HG03066 (cell line): ENCODE results near the gene SPRED2.
A peak's percentile ranks its signal among the peaks of the same experiment; 100 is the strongest.
"Not testable (repeated sequence)": the region's sequence is repeated elsewhere in the genome, so short reads cannot be mapped to it uniquely, and the experiment has no call there.

Experiments
- ATAC-seq: cut with Tn5 transposase; IDR thresholded peaks from one replicate; pipeline ENCODE4 v1.9.1; 2021; ENCODE audit warnings: low read depth; ENCODE audit not compliant: unreplicated experiment

Gene SPRED2

GRCh38 chr2:65351234-65351947 is 81.0 kb downstream of the SPRED2 start:
- ATAC-seq: no peak

- no peak for ATAC-seq
Measured at GRCh38 chr2:65350651-65351056, 81.7 kb downstream of the SPRED2 start.

- ATAC-seq: no peak
Measured at GRCh38 chr2:65349863-65350262, 82.5 kb downstream of the SPRED2 start.

GRCh38 chr2:65347913-65348312 is 84.5 kb downstream of the SPRED2 start:
- ATAC-seq: no peak

- no peak for ATAC-seq
Measured at GRCh38 chr2:65345631-65346030, 86.8 kb downstream of the SPRED2 start.

- ATAC-seq: no peak
Measured at GRCh38 chr2:65344689-65345088, 87.7 kb downstream of the SPRED2 start.

GRCh38 chr2:65344182-65344581 is 88.2 kb downstream of the SPRED2 start:
- ATAC-seq: no peak

- ATAC-seq: no peak
Measured at GRCh38 chr2:65343386-65343785, 89.0 kb downstream of the SPRED2 start.

- no peak for ATAC-seq
Measured at GRCh38 chr2:65340898-65341681, 91.3 kb downstream of the SPRED2 start.

- ATAC-seq: no peak
Measured at GRCh38 chr2:65339648-65340047, 92.8 kb downstream of the SPRED2 start.

- not testable (repeated sequence) for ATAC-seq
Measured at GRCh38 chr2:65338830-65339495, 93.4 kb downstream of the SPRED2 start.

- not testable (repeated sequence) for ATAC-seq
Measured at GRCh38 chr2:65337915-65338314, 94.5 kb downstream of the SPRED2 start.

- no peak for ATAC-seq
Measured at GRCh38 chr2:65334714-65335113, 97.7 kb downstream of the SPRED2 start.

- no peak for ATAC-seq
Measured at GRCh38 chr2:65331336-65332025, 100.9 kb downstream of the SPRED2 start.

GRCh38 chr2:65329525-65329924 is 102.9 kb downstream of the SPRED2 start:
- no peak for ATAC-seq

GRCh38 chr2:65326276-65326675 is 106.1 kb downstream of the SPRED2 start:
- ATAC-seq: no peak

- ATAC-seq: no peak
Measured at GRCh38 chr2:65325066-65325465, 107.3 kb downstream of the SPRED2 start.

- no peak for ATAC-seq
Measured at GRCh38 chr2:65320946-65321345, 111.5 kb downstream of the SPRED2 start.

- ATAC-seq: peak; percentile 44
Measured at GRCh38 chr2:65320042-65320725, 112.2 kb downstream of the SPRED2 start.

GRCh38 chr2:65319674-65320041 is 112.7 kb downstream of the SPRED2 start:
- no peak for ATAC-seq
